Colonic mucosa (tissue), 4 donors: ENCODE measurements around the gene DGKA. TPM values are rescaled to one million over a fixed set of nuclear protein-coding genes. Genes with fewer than 3 reads are reported as not detected.
A peak's percentile ranks its signal among the peaks of the same experiment; 100 is the strongest.
"Not testable (repeated sequence)": the region's sequence is repeated elsewhere in the genome, so short reads cannot be mapped to it uniquely, and the experiment has no call there.

Source experiments
- DNase-seq: peaks from one replicate; pipeline ENCODE4 v3.0.0-alpha.2; 2020
- H3K27ac ChIP-seq: fragments of 200-600 bp; one replicate; pipeline ENCODE4 v1.8.0; 2021
- H3K27me3 ChIP-seq: fragments of 200-600 bp; one replicate; pipeline ENCODE4 v1.8.0; 2021
- H3K36me3 ChIP-seq: fragments of 200-600 bp; one replicate; pipeline ENCODE4 v1.8.0; 2021
- H3K4me1 ChIP-seq: fragments of 200-600 bp; one replicate; pipeline ENCODE4 v1.8.0; 2021; ENCODE audit warnings: mild to moderate bottlenecking
- H3K4me3 ChIP-seq: fragments of 200-600 bp; one replicate; pipeline ENCODE4 v1.8.0; 2021
- H3K9ac ChIP-seq, 2 donors: one replicate each; pipeline ENCODE4 v1.7.0; 2013; ENCODE audit warnings: control low read depth in 2 of 2, low read depth in 2 of 2, low read length in 2 of 2
- H3K9me3 ChIP-seq: fragments of 200-600 bp; one replicate; pipeline ENCODE4 v1.8.0; 2021
- CTCF ChIP-seq: fragments of 200-600 bp; IDR thresholded peaks from one replicate; pipeline ENCODE4 v1.8.0; 2022; ENCODE audit warnings: antibody characterized with exemption, mild to moderate bottlenecking
- intact Hi-C: fragments of 100-400 bp; cut with DNase I; formaldehyde crosslinking; loops from one replicate; pipeline ENCODE4 v1.14.1; 2022
- total RNA-seq, 2 donors: library from RNA; stranded (reverse); fragmentation: NEBNext Ultra II Directional in 1 of 2; extraction: Animal tissue kit (Norgen Biotek cat#: 25700) in 1 of 2; gene quantifications; one replicate each; pipeline ENCODE4 v1.2.1, GENCODE V29; 2021
- donor health status: healthy.
- donor health status: DM: no; HTN: no; CAD: no.
- donor health status: DM: no; HTN: no; CAD: no.

The DGKA gene
- total RNA-seq, 2 donors from 2014 or later: 80.2 to 91.2 TPM

DNA sequence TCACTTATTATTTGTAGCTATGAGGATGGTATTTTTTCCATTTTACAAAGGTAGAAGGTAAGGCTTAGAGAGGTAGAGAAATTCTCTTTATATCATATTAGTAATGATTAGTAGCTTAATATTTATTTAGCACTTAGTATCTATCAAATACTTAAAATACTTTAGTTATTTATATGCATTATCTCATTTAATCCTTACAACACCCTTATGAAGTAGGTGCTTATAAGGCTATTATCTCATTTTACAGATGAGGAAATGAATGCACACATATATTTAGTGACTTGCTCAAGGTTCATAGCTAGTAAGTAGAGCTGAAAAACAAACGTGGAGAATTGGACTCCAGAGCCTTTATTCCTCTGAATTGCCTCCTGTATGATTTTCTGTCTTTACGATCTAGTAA, 53.9 kb downstream of the DGKA start:
- Histone ChIP-seq H3K27ac (no peak overlapping the region), H3K4me1 (no peaks in the 10 kb centered on the region), H3K27me3 (no peaks in the 10 kb centered on the region), H3K36me3 (peaks cover 23% of the 10 kb centered on the region), H3K9ac (no peak overlapping the region), H3K4me3 (no peak overlapping the region), H3K9me3 (no peaks in the 10 kb centered on the region)
- intact Hi-C loops: no loop called here
- DNase-seq: no peak
- no peak for TF ChIP-seq CTCF

GRCh38 chr12:55985341-55985740, 54.4 kb downstream of the DGKA start:
- Histone ChIP-seq H3K9ac (no peak overlapping the region), H3K36me3 (peaks cover 23% of the 10 kb centered on the region), H3K27ac (no peak overlapping the region), H3K27me3 (no peaks in the 10 kb centered on the region), H3K4me3 (no peak overlapping the region), H3K9me3 (no peaks in the 10 kb centered on the region), H3K4me1 (no peaks in the 10 kb centered on the region)
- TF ChIP-seq CTCF: no peak
- intact Hi-C loops: no loop called here
- no peak for DNase-seq

DNA sequence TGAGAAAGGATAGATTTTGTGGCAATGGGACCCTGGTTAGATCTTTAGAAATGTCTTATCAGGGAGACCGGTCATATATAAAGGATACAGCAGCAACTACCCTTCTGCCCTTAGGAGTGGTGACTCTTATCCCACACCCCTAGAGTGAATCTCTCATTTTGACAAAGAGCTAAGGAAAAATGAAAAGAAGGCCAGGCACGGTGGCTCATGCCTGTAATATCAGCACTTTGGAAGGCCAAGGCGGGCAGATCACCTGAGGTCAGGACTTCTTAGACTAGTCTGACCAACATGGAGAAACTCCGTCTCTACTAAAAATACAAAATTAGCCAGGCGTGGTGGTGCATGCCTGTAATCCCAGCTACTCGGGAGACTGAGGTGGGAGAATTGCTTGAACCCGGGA, 55.0 kb downstream of the DGKA start:
- H3K4me1 ChIP-seq, DNase-seq, intact Hi-C loops, H3K27ac ChIP-seq, H3K4me3 ChIP-seq, H3K9me3 ChIP-seq, H3K27me3 ChIP-seq, H3K9ac ChIP-seq: not testable (repeated sequence)
- H3K36me3 ChIP-seq: peaks cover 26% of the 10 kb centered on the region

DNA sequence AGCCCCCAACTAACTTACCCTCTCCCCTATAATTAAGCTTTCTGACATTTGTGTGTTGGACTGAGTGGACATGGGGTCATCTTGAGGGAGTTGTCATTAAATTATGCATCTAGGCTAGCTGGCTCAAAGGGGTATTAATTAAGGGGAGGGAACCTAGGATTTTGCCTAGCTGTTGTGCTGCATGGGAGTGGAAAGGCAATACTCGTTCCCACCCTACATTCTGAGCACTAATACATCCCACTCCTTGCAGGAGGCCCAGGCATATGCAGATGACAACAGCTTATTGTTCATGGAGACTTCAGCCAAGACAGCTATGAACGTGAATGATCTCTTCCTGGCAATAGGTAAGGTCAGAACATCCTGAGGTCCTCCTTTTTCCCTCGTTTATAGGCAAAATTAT, 60.1 kb downstream of the DGKA start:
- Histone ChIP-seq H3K27me3 (no peaks in the 10 kb centered on the region), H3K4me1 (no peaks in the 10 kb centered on the region), H3K36me3 (peaks cover 29% of the 10 kb centered on the region), H3K9ac (no peak overlapping the region), H3K9me3 (no peaks in the 10 kb centered on the region), H3K27ac (no peak overlapping the region), H3K4me3 (no peak overlapping the region)
- intact Hi-C loops: loop anchor here (5.0 kb wide), 1 partner anchor 46 kb away; no protein-coding TSS in a partner anchor
- no peak for TF ChIP-seq CTCF
- DNase-seq: no peak

DNA sequence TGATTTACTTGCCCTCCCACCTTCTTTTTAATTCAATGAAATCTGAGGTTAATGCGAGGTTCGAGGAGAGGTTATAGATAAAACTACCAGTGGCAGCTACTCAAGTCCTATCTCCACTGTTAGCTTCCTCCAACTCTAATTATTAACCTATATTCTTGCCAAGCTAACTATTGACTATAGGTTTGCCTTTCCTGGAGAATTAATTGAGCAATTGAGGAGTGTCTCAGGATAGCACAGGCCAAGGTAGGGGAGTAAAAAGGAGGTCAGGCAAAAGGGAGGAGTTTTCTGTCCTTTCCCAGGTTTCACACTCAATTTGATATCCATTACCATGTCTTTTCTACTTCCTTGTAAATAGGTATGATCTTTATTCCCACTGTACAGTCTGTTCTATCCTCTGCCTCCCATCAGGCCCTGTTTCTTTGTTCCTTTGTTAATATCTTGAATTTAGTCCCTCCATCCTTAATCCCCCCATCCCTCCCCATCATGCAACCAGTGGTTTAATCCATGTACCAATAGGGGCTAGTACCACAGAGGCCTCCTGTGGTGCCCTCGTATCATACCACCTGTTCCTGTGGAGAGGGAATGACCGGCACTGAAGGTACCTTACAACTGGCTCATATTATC, 62.4 kb downstream of the DGKA start:
- H3K27ac ChIP-seq: no peak overlapping the region
- no peaks in the 10 kb centered on the region for H3K27me3 ChIP-seq
- intact Hi-C loops: loop anchor here (5.0 kb wide), 1 partner anchor 44 kb away; no protein-coding TSS in a partner anchor
- H3K9ac ChIP-seq: no peak overlapping the region
- H3K9me3 ChIP-seq: no peaks in the 10 kb centered on the region
- H3K4me1 ChIP-seq: peaks cover 4% of the 10 kb centered on the region
- H3K36me3 ChIP-seq: peaks cover 18% of the 10 kb centered on the region
- no peak overlapping the region for H3K4me3 ChIP-seq
- no peak for TF ChIP-seq CTCF
- no peak for DNase-seq

DNA sequence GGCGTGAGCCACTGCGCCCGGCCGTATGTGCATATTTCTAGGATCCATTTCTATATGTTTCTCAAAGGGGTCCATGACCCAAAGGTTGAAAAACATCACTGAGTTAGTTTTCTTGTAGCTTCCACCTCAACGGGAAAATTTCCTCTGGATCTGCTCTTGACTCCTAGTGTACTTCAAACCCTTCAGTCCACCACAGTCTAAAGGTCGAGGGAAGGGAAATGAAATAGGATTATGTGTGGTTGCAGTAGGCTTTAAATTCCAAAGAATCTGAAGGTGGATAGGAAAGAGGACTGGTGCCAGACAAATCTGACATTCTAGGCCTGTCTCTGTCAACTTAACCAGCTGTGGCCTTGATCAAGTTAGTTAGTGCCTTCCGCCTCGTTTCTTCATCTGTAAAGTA, 64.4 kb downstream of the DGKA start:
- Histone ChIP-seq H3K4me1 (peaks cover 4% of the 10 kb centered on the region), H3K9ac (peak overlapping the region in 1 of 2 donors; percentile 8), H3K27ac (no peak overlapping the region), H3K4me3 (no peak overlapping the region), H3K27me3 (no peaks in the 10 kb centered on the region), H3K36me3 (peaks cover 18% of the 10 kb centered on the region), H3K9me3 (no peaks in the 10 kb centered on the region)
- intact Hi-C loops: no loop called here
- DNase-seq: no peak
- no peak for TF ChIP-seq CTCF
